GM18520 (cell line): ENCODE results near the gene ALOX12.
A peak's percentile ranks its signal among the peaks of the same experiment; 100 is the strongest.

Experiments used
- ATAC-seq: cut with Tn5 transposase; IDR thresholded peaks from one replicate; pipeline ENCODE4 v1.9.1; 2021; ENCODE audit not compliant: unreplicated experiment

The ALOX12 gene

GRCh38 chr17:7002288-7003047, 6.6 kb downstream of the ALOX12 start:
- ATAC-seq = no peak

GRCh38 chr17:7003745-7004144, 7.9 kb downstream of the ALOX12 start:
- no peak for ATAC-seq

GRCh38 chr17:7004398-7005253, 8.8 kb downstream of the ALOX12 start:
- peak; percentile 53 for ATAC-seq

GRCh38 chr17:7005716-7006115, 9.9 kb downstream of the ALOX12 start:
- no peak for ATAC-seq

GRCh38 chr17:7007143-7007542, 11.3 kb downstream of the ALOX12 start:
- ATAC-seq = no peak

GRCh38 chr17:7010523-7010922, 14.7 kb downstream of the ALOX12 start:
- no peak for ATAC-seq

- no peak for ATAC-seq
Measured at GRCh38 chr17:7011415-7011814, 15.6 kb downstream of the ALOX12 start.

GRCh38 chr17:7011942-7012254, 16.0 kb downstream of the ALOX12 start:
- no peak for ATAC-seq

- peak; percentile 88 for ATAC-seq
Measured at GRCh38 chr17:7014261-7014994, 18.6 kb downstream of the ALOX12 start.

- no peak for ATAC-seq
Measured at GRCh38 chr17:7014995-7015958, 19.4 kb downstream of the ALOX12 start.

GRCh38 chr17:7016418-7016817, 20.6 kb downstream of the ALOX12 start:
- no peak for ATAC-seq

GRCh38 chr17:7016886-7017826, 21.3 kb downstream of the ALOX12 start:
- ATAC-seq = no peak

- ATAC-seq = no peak
Measured at GRCh38 chr17:7017827-7018200, 22.0 kb downstream of the ALOX12 start.

- ATAC-seq = no peak
Measured at GRCh38 chr17:7018331-7018964, 22.6 kb downstream of the ALOX12 start.

GRCh38 chr17:7019367-7019766, 23.5 kb downstream of the ALOX12 start:
- no peak for ATAC-seq

- no peak for ATAC-seq
Measured at GRCh38 chr17:7019839-7020519, 24.1 kb downstream of the ALOX12 start.

GRCh38 chr17:7020894-7021664, 25.2 kb downstream of the ALOX12 start:
- no peak for ATAC-seq
